HCT116 (cell line): Measurements from ENCODE around the gene LCK.

Experiments
- EZH2 ChIP-seq: fragments of 200-600 bp; sonication (generic); IDR thresholded peaks from 2 replicates; pipeline ENCODE4 v1.6.1; 2017; ENCODE audit warnings: antibody characterized with exemption, mixed run types
- POLR2AphosphoS5 ChIP-seq: IDR thresholded peaks from 2 replicates; pipeline ENCODE4 v1.6.1; 2011; ENCODE audit warnings: mild to moderate bottlenecking, low read depth, low read length, moderate library complexity
- SIN3A ChIP-seq: IDR thresholded peaks from 2 replicates; pipeline ENCODE4 v1.6.1; 2012; ENCODE audit warnings: low read depth
- TF ChIP-seq, protein P1 (sequence below), 3 experiments: fragments of 200-600 bp in 1 of 3; sonication (generic) in 1 of 3; IDR thresholded peaks in 2 of 3; conservative IDR thresholded peaks in 1 of 3; 2 replicates each; pipeline ENCODE4 v1.5.1; 2012 to 2017; ENCODE audit warnings: low read depth in 2 of 3, low read length in 2 of 3, antibody characterized with exemption in 1 of 3, borderline replicate concordance in 1 of 3, control low read depth in 1 of 3, mild to moderate bottlenecking in 1 of 3, mixed read lengths in 1 of 3, mixed run types in 1 of 3, moderate library complexity in 1 of 3; ENCODE audit not compliant: insufficient read depth in 1 of 3

DNA sequence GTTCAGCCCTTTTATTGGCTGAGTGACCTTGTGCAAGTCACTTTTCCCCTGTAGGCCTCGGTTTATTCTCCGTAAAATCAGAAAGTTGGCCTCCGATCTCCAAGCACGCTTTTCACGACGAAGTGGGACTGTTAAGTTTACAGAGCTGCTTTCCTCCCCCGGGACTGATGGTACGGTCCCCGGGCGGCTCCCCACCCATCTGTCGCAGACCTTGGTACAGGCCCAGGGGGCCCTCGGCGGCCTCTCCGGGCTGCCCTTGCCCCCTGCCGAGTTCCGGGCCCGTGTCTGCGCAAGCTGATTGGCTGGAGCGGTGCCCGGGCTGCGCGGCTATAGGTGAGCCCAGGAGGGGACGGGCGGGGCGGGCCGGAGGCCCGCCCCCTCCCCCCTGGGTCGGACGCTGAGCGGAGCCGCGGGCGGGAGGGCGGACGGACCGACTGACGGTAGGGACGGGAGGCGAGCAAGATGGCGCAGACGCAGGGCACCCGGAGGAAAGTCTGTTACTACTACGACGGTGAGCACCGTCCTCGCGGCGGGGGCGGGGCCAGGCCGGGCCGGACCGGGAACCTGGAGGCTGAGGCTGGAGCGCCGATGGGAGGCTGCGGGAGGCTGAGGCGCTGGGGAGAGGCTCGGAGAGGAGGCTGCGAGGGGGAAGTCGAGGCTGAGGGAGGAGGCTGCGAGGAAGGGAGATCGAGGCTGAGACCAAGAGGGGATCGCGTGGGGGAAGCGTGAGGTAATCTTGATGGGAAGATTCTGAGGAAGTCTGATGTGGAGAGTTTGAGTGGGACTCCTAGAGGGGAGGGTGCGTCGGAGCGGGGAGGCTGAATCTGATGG, 40.9 kb downstream of the LCK start, which contains the start of gene HDAC1:
- TF ChIP-seq, protein P1, sequence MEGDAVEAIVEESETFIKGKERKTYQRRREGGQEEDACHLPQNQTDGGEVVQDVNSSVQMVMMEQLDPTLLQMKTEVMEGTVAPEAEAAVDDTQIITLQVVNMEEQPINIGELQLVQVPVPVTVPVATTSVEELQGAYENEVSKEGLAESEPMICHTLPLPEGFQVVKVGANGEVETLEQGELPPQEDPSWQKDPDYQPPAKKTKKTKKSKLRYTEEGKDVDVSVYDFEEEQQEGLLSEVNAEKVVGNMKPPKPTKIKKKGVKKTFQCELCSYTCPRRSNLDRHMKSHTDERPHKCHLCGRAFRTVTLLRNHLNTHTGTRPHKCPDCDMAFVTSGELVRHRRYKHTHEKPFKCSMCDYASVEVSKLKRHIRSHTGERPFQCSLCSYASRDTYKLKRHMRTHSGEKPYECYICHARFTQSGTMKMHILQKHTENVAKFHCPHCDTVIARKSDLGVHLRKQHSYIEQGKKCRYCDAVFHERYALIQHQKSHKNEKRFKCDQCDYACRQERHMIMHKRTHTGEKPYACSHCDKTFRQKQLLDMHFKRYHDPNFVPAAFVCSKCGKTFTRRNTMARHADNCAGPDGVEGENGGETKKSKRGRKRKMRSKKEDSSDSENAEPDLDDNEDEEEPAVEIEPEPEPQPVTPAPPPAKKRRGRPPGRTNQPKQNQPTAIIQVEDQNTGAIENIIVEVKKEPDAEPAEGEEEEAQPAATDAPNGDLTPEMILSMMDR (IDR thresholded peaks at IDR 0.05 in 2 of 3, conservative IDR thresholded peaks at IDR 0.05 in 1 of 3; ENCODE audit: borderline replicate concordance in 1 of 3, insufficient read depth in 1 of 3, low read depth in 2 of 3, low read length in 2 of 3): no peak
- TF ChIP-seq EZH2 (no peak), SIN3A (no peak), POLR2AphosphoS5 (peak; percentile 78)
